Prostate gland (tissue), 2 donors: ENCODE results near the gene ZNF516.

Experiments used
- CTCF ChIP-seq, 4 experiments: fragments of 200-600 bp in 2 of 4; fragments of 450-650 bp in 2 of 4; sonication (generic) in 2 of 4; IDR thresholded peaks; 1 replicate in 3 of 4; 2 replicates in 1 of 4; pipeline ENCODE4 v1.5.1; 2016 to 2019; ENCODE audit warnings: antibody characterized with exemption in 4 of 4, mild to moderate bottlenecking in 2 of 4, moderate library complexity in 2 of 4
- POLR2A ChIP-seq: fragments of 450-650 bp; IDR thresholded peaks from one replicate; pipeline ENCODE4 v1.6.1; 2016; ENCODE audit warnings: antibody characterized with exemption, mild to moderate bottlenecking
- POLR2AphosphoS5 ChIP-seq: sonication (generic); formaldehyde crosslinking; IDR thresholded peaks from one replicate; pipeline ENCODE4 v1.6.1; 2017; ENCODE audit warnings: antibody characterized with exemption

- peak; percentile 35 to 78 (median 62) for TF ChIP-seq CTCF (IDR thresholded peaks at IDR 0.05)
- peak; percentile 14 for TF ChIP-seq POLR2AphosphoS5
- TF ChIP-seq POLR2A = no peak
These were observed 89.2 kb downstream of the ZNF516 start for GRCh38 chr18:76405681-76406356.
